NCI-H128 (cell line): ENCODE measurements around the gene RAB33A.
"Not testable (repeated sequence)": the region's sequence is repeated elsewhere in the genome, so short reads cannot be mapped to it uniquely, and the experiment has no call there.

Experiments used
- DNase-seq: peaks from one replicate; lab custom pipeline; 2025; ENCODE audit not compliant: unreplicated experiment; lab: John Stamatoyannopoulos, UW

The RAB33A gene

DNA sequence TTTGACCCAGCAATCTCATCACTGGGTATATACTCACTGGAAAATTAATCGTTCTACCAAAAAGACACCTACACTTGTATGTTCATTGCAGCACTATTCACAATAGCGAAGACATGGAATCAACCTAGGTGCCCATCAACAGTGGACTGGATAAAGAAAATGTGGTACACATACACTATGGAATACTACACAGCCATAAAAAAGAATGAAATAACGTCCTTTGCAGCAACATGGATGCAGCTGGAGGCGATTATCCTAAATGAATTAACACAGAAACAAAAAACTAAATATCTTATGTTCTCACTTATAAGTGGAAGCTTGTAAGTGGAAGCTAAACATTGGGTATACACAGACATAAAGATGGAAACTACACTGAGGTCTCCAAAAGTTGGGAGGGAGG is 59.4 kb downstream of the RAB33A start:
- DNase-seq: not testable (repeated sequence)
